T-helper 2 cell treated with Interferon-gamma antibody and Interleukin-4, amounts not matched to agents 100 ng/mL and 5 ng/mL, for 36 hours (primary cell): ENCODE measurements around the gene CHTOP. TPM values are rescaled to one million over a fixed set of nuclear protein-coding genes. Genes with fewer than 3 reads are reported as not detected.
"Not testable (repeated sequence)": the region's sequence is repeated elsewhere in the genome, so short reads cannot be mapped to it uniquely, and the experiment has no call there.

Source experiments
- intact Hi-C: fragments of 100-400 bp; cut with micrococcal nuclease; formaldehyde crosslinking; loops from one replicate; pipeline ENCODE4 v1.15.1; 2023
- total RNA-seq: library from RNA; stranded (reverse); gene quantifications from 2 replicates; pipeline ENCODE4 v1.2.3, GENCODE V29; 2022

The CHTOP gene
- total RNA-seq, 1 donor from 2014 or later, result 101 TPM

GRCh38 chr1:153630384-153630783 is 3.5 kb upstream of the CHTOP start:
- intact Hi-C loops, result no loop called here

GRCh38 chr1:153631047-153632022 is 2.5 kb upstream of the CHTOP start:
- intact Hi-C loops, result no loop called here

GRCh38 chr1:153633161-153633753 is 609 bp upstream of the CHTOP start:
- intact Hi-C loops, result loop anchor here (1.0 kb wide), 1 partner anchor 98 kb away; the partner anchor contains the start of gene S100A6

- intact Hi-C loops, result loop anchor here (2.0 kb wide), 1 partner anchor 93 kb away; the partner anchor contains the start of gene INTS3
Measured at GRCh38 chr1:153635872-153636271, 2.0 kb downstream of the CHTOP start.

GRCh38 chr1:153636312-153636711 is 2.4 kb downstream of the CHTOP start:
- intact Hi-C loops, result no loop called here

GRCh38 chr1:153638261-153638660 is 4.4 kb downstream of the CHTOP start:
- intact Hi-C loops, result no loop called here

GRCh38 chr1:153639280-153639679 is 5.4 kb downstream of the CHTOP start:
- intact Hi-C loops, result no loop called here

GRCh38 chr1:153640213-153640612 is 6.3 kb downstream of the CHTOP start:
- intact Hi-C loops, result not testable (repeated sequence)

- intact Hi-C loops, result no loop called here
Measured at GRCh38 chr1:153640861-153641260, 7.0 kb downstream of the CHTOP start.

- intact Hi-C loops, result no loop called here
Measured at GRCh38 chr1:153642161-153642560, 8.3 kb downstream of the CHTOP start.

- intact Hi-C loops, result no loop called here
Measured at GRCh38 chr1:153643100-153643499, 9.2 kb downstream of the CHTOP start.

- intact Hi-C loops, result no loop called here
Measured at GRCh38 chr1:153643816-153644215, 9.9 kb downstream of the CHTOP start.

GRCh38 chr1:153646672-153647345 is 12.9 kb downstream of the CHTOP start:
- intact Hi-C loops, result no loop called here

- intact Hi-C loops, result no loop called here
Measured at GRCh38 chr1:153647346-153647714, 13.5 kb downstream of the CHTOP start.

- intact Hi-C loops, result no loop called here
Measured at GRCh38 chr1:153648000-153648643, 14.3 kb downstream of the CHTOP start.

- intact Hi-C loops, result no loop called here
Measured at GRCh38 chr1:153649137-153649862, 15.4 kb downstream of the CHTOP start.

GRCh38 chr1:153649863-153650235 is 16.0 kb downstream of the CHTOP start:
- intact Hi-C loops, result no loop called here

GRCh38 chr1:153651771-153652170 is 17.9 kb downstream of the CHTOP start:
- intact Hi-C loops, result no loop called here

GRCh38 chr1:153652805-153653500 is 19.1 kb downstream of the CHTOP start:
- intact Hi-C loops, result no loop called here

- intact Hi-C loops, result no loop called here
Measured at GRCh38 chr1:153655333-153655732, 21.5 kb downstream of the CHTOP start.
